Cardiac muscle cell (in vitro differentiated cells and primary cell): Measurements from ENCODE around the gene GASK1A. TPM values are rescaled to one million over a fixed set of nuclear protein-coding genes. Genes with fewer than 3 reads are reported as not detected.

ENCODE experiments used
- DNase-seq, 2 donors: peaks; one replicate each; pipeline versions ENCODE4 v3.0.0 to v3.0.0-alpha.2; 2010 to 2017; ENCODE audit warnings: low read depth in 1 of 2, low spot score in 1 of 2
- H3K27ac ChIP-seq: fragments of 200-600 bp; sonication (generic); 2 replicates; pipeline ENCODE4 v1.5.1; 2016
- H3K27me3 ChIP-seq: fragments of 200-600 bp; sonication (generic); 2 replicates; pipeline ENCODE4 v1.6.0; 2016; ENCODE audit warnings: control low read depth
- H3K36me3 ChIP-seq: fragments of 200-600 bp; sonication (generic); 2 replicates; pipeline ENCODE4 v1.5.1; 2016; ENCODE audit warnings: control low read depth
- H3K4me1 ChIP-seq: fragments of 200-600 bp; sonication (generic); 2 replicates; pipeline ENCODE4 v1.8.1; 2017; ENCODE audit warnings: low read depth, mild to moderate bottlenecking, mixed run types
- H3K4me3 ChIP-seq: fragments of 200-600 bp; sonication (generic); 2 replicates; pipeline ENCODE4 v1.5.1; 2016; ENCODE audit warnings: mild to moderate bottlenecking
- H3K9me3 ChIP-seq: fragments of 200-600 bp; sonication (generic); 2 replicates; pipeline ENCODE4 v1.5.1; 2017; ENCODE audit warnings: low read depth, mild to moderate bottlenecking, control low read depth
- CTCF ChIP-seq: IDR thresholded peaks from 2 replicates; pipeline ENCODE4 v1.5.1; 2012; ENCODE audit warnings: low read depth, mild to moderate bottlenecking, low read length
- polyA plus RNA-seq: library from polyadenylated mRNA; unstranded; fragments of >200 nt; fragmentation: Nextera tagmentation; extraction: Ambion mirVana; gene quantifications from 2 replicates; pipeline ENCODE4 v1.2.1, GENCODE V29; 2016
- total RNA-seq: library from RNA; depleted of rRNA; stranded (reverse); fragments of >200 nt; gene quantifications from 2 replicates; pipeline ENCODE4 v1.2.3, GENCODE V29; 2016

Gene GASK1A
- total RNA-seq, result 0.78 and 0.80 TPM in 2 replicates
- 0.22 and 0.66 TPM in 2 replicates for polyA plus RNA-seq

- no peak within 1 kb of the TSS for H3K27ac ChIP-seq
- H3K4me1 ChIP-seq, result no peaks in the 10 kb centered on the region
- H3K27me3 ChIP-seq, result peaks cover 42% of the 10 kb centered on the region
- no peak for TF ChIP-seq CTCF
- peak within 1 kb of the TSS; percentile 51 for H3K4me3 ChIP-seq
- H3K9me3 ChIP-seq, result no peaks in the 10 kb centered on the region
- DNase-seq, result peak; percentile 15 to 60
- no peaks in the 10 kb centered on the region for H3K36me3 ChIP-seq
These were observed at the start of gene GASK1A for GRCh38 chr3:42979044-42979972. Gene GASK1A, plus strand, starts transcription at chr3:42979311. Its CDS starts 332 bp downstream, at chr3:42979643.

GRCh38 chr3:42934111-42934510 lies 45.0 kb upstream of the GASK1A start:
- Histone ChIP-seq H3K27ac (no peak overlapping the region), H3K9me3 (no peaks in the 10 kb centered on the region), H3K36me3 (no peaks in the 10 kb centered on the region), H3K27me3 (no peaks in the 10 kb centered on the region), H3K4me1 (no peaks in the 10 kb centered on the region), H3K4me3 (no peak overlapping the region)
- TF ChIP-seq CTCF, result no peak
- no peak for DNase-seq

GRCh38 chr3:42934910-42935309 lies 44.2 kb upstream of the GASK1A start:
- no peaks in the 10 kb centered on the region for H3K9me3 ChIP-seq
- no peak overlapping the region for H3K4me3 ChIP-seq
- H3K4me1 ChIP-seq, result no peaks in the 10 kb centered on the region
- no peaks in the 10 kb centered on the region for H3K27me3 ChIP-seq
- DNase-seq, result no peak
- H3K27ac ChIP-seq, result no peak overlapping the region
- TF ChIP-seq CTCF, result no peak
- no peaks in the 10 kb centered on the region for H3K36me3 ChIP-seq

GRCh38 chr3:42935472-42935871 lies 43.6 kb upstream of the GASK1A start:
- Histone ChIP-seq H3K4me3 (no peak overlapping the region), H3K9me3 (no peaks in the 10 kb centered on the region), H3K27ac (no peak overlapping the region), H3K4me1 (no peaks in the 10 kb centered on the region), H3K27me3 (no peaks in the 10 kb centered on the region), H3K36me3 (no peaks in the 10 kb centered on the region)
- no peak for DNase-seq
- no peak for TF ChIP-seq CTCF

GRCh38 chr3:42936157-42936981 lies 42.7 kb upstream of the GASK1A start:
- Histone ChIP-seq H3K4me3 (no peak overlapping the region), H3K36me3 (no peaks in the 10 kb centered on the region), H3K4me1 (no peaks in the 10 kb centered on the region), H3K27me3 (no peaks in the 10 kb centered on the region), H3K9me3 (no peaks in the 10 kb centered on the region), H3K27ac (no peak overlapping the region)
- TF ChIP-seq CTCF, result no peak
- peak in 1 of 2 donors; percentile 66 for DNase-seq
